ENCODE data around the gene PDZRN3.

The PDZRN3 gene

GRCh38 chr3:73622091-73622805 lies 2.5 kb downstream of the PDZRN3 start:
- no peak for DNase-seq

DNA sequence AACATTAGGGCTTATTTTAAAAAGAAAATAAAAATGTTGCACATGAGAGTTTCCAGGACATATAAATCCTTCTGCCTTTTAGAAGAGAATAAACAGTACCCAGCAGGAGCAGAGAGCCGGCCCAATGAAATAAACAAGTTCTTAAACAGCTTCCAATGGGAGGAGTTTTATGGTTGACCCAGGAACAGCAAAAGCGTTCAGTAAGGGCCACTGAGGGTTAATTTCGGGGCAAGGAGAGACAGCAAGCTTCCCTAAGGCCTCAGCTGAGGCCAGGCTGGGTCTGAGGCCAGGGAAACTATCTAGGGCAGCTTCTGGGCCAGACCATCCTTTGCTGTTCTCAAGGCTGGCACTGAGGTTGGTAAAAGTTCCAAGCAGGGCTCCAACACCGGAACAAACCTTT lies 3.4 kb downstream of the PDZRN3 start:
- DNase-seq = no peak

DNA sequence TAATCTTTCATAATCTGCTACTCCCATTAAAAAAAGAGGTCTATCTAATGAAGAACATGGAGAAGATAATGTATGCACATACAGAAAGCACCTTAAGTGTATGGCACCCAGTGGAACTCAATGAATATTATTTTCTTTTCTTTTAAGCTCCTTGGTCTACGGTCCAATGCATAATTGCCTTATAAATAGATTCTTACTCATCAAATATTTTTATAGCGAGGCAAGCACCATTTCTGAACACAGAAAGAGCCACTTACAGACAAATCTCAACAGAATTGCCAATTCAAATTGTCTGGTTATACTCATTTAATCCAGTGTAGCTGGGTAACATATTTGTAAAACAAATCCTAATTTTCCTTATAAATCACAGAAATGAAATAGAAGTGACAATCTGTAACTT lies 6.3 kb downstream of the PDZRN3 start:
- DNase-seq = no peak

DNA sequence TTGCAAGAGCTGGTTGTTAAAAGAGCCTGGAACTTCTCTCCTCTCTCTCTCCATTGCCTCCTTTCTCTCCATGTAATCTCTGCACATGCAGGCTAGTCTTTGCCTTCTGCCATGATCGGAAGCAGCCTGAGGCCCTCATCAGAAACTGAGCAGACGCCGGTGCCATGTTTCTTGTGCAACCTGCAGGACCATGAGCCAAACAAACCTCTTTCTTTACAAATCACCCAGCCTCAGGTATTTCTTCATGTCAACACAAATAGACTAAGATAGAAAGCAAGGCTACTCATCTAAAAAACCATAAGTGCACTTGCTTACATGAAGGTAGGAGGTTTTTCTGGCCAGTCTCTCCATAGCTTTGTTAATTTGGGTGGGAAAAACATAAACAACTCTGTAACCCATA lies 8.7 kb downstream of the PDZRN3 start:
- no peak for DNase-seq

GRCh38 chr3:73614419-73614818 lies 10.3 kb downstream of the PDZRN3 start:
- DNase-seq = no peak

GRCh38 chr3:73611176-73611575 lies 13.6 kb downstream of the PDZRN3 start:
- DNase-seq = no peak

DNA sequence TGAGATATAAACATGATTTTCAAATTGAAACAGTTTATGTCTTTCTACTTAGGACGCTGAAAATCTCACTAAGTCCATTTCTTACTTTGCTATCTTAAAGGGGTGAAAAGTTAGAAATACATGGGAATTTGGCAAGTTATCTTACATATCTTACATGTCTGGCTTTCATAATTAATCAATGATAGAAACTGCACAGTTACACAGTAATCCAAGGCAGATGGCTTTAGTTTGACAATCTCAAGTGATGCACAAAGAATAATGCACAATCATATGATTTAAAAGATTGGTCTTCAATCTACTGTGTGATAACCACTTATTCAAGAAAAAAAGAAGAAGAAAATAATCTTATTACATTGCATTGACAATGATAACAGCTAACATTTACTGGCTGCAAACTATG lies 14.2 kb downstream of the PDZRN3 start:
- no peak for DNase-seq

GRCh38 chr3:73609655-73610054 lies 15.1 kb downstream of the PDZRN3 start:
- no peak for DNase-seq

GRCh38 chr3:73609315-73609641 lies 15.5 kb downstream of the PDZRN3 start:
- no peak for DNase-seq

DNA sequence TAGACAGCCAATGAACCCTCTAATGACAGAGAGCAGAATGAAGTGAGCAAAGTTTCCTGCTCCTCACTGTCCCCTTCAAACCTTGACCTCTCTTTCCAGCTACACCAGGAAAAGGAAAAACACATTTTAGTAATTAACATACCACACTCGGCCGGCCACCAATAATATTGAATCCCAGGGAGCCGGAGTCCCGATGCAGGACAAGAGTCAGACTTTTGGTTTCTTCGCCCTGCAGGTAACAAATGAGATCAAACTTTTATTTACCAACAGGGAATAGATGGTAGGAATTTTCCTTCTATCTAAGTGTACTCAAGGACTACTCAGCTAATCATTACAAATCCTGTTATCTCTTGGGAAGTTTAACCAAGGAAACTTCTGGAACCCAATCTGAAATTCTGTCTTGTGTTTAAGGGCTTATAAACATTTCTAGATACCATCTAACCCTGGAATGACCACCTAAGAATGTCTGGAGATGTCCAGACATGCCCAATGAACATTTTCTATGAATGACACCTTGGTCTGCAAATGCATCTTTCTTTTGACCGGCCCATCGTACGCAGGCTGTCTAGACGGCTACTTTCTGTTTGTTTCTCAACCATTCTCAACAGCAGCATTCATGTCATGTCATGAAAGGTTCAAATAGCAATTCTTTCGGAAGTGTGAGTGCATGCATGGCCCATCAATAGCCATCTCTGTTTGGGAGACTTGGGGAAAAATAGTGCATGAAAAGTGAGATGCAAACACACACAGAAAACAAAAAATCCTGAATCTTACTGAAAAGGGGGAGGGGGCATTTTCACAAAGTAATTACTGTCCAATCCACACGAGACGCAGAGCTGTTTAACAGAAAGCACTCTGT lies 16.1 kb downstream of the PDZRN3 start:
- DNase-seq = no peak

DNA sequence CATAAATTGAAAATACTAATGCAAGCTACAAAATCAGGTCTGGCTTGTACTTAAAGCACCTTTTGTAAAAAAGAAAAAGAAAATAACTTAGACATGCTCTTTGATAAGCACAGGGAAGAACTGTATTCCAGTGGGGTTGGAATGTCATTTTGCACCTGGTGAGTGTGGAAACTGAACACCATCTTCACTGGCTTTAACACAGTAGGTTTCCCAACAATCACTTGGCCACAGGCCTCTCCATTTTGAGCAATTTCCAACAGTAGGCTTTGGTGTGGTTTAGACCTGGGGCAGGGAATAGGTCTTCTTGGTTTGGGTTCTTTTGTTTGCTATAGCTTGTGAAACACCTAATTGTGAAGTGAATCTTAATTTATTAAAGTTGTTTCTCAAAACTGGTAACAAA lies 18.9 kb downstream of the PDZRN3 start:
- DNase-seq = no peak

- DNase-seq = no peak
These were observed 19.3 kb downstream of the PDZRN3 start for GRCh38 chr3:73605412-73605811.

GRCh38 chr3:73604451-73604850 lies 20.3 kb downstream of the PDZRN3 start:
- DNase-seq = no peak

- no peak for DNase-seq
These were observed 21.0 kb downstream of the PDZRN3 start for GRCh38 chr3:73603762-73604171.

DNA sequence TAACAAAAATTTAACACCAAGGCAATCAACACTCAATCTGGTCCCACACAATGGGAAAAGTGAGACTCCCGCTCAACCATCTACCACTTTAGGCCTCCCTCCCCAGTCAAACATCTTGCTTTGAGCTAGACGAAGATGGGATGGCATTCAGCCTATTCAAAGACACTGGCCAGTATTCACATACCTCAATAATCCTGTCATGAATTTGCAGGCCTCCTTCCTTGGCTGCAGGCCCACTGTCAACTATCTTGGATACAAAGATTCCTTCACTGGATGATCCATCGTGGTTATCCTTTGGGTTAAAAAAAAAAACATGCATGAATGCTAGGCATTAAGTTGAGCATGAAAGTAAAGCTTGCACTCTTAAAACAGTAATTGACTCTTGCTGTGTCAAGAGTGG lies 22.6 kb downstream of the PDZRN3 start:
- DNase-seq = no peak

DNA sequence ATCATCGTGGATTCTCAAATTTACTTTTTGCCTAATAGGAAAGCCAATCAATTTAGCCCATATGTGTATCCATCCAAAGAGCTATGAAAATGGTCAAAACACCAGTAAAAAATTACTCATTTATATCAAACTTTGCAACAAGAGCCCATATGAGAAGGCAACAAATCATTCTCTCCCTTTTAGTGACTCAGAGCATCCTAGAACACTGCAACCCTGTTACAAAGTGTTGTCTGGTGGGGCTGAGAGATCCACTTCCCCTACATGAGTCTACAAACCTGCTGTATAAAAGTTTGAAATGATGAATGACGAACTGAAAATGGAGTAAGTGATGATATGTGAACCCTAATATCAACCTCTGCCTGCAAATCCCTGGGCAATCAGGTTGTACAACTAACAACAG lies 23.3 kb downstream of the PDZRN3 start:
- no peak for DNase-seq

GRCh38 chr3:73601011-73601410 lies 23.7 kb downstream of the PDZRN3 start:
- no peak for DNase-seq

- no peak for DNase-seq
These were observed 24.3 kb downstream of the PDZRN3 start for GRCh38 chr3:73600293-73600938.

DNA sequence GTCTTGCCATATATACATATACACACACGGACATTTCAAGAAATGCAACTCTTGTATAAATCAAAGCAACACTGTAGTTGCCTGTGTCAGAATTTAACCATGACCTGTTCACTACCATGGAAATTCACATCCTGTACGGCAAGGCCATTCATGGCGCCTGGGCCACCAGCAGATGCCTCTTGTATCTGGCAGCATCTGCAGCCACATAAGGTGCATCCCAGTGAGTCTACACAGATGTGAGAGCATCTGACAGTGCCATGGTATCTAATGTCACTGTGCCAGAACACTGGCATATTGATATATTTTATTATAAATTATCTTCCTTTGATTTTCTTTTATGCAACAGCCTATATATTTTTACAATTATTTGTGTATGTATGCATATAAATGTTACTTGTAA lies 25.1 kb downstream of the PDZRN3 start:
- DNase-seq = no peak

DNA sequence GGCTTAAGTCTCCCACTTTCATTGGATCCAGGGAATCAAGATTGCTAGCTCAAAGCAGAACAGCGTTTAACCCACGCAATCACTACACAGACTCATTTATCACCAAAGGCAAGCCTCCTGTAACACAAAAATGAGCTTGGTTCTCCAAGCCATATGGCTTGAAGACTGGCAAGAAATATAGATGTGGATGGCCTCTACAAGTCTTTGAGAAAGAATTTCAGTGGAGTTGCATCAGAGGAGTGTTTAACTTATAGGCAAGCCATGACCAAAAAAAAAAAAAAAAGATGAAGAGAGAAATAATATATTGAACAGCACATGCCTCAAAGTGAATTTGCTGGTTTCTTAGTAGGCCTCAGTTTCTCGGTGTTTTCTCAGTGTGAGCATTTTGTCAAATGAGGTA lies 27.3 kb downstream of the PDZRN3 start:
- no peak for DNase-seq

- no peak for DNase-seq
These were observed 32.3 kb downstream of the PDZRN3 start for GRCh38 chr3:73592154-73593144.

DNA sequence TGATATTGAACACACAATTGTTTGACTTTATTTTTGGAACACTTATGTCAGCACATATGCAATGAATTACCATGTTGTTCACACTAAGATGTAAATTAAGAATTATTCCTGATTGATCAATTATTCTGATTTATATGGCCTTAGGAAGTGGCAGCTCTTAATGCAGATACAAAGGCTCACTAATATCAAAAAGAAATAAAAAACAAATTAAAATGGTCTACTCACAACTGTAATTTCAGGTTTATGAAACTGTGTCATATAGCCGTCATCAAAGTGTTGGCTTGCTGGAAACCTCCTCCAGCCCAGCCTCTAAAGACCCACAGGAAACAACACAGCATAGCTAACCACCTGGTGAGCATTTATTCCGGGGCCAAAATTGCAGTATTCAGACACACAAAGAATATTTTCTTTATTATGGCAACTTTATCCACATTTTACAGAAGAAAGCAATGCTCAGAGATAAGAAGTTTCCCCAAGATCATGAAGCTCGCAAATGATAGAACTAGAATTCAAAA lies 33.4 kb downstream of the PDZRN3 start:
- no peak for DNase-seq

GRCh38 chr3:73586628-73587027 lies 38.1 kb downstream of the PDZRN3 start:
- no peak for DNase-seq
